Cardiac muscle cell (in vitro differentiated cells and primary cell): ENCODE results near the gene ADRM1. TPM values are rescaled to one million over a fixed set of nuclear protein-coding genes. Genes with fewer than 3 reads are reported as not detected.
A peak's percentile ranks its signal among the peaks of the same experiment; 100 is the strongest.

Source experiments
- DNase-seq, 2 donors: peaks; one replicate each; pipeline versions ENCODE4 v3.0.0 to v3.0.0-alpha.2; 2010 to 2017; ENCODE audit warnings: low read depth in 1 of 2, low spot score in 1 of 2
- H3K27ac ChIP-seq: fragments of 200-600 bp; sonication (generic); 2 replicates; pipeline ENCODE4 v1.5.1; 2016
- H3K27me3 ChIP-seq: fragments of 200-600 bp; sonication (generic); 2 replicates; pipeline ENCODE4 v1.6.0; 2016; ENCODE audit warnings: control low read depth
- H3K36me3 ChIP-seq: fragments of 200-600 bp; sonication (generic); 2 replicates; pipeline ENCODE4 v1.5.1; 2016; ENCODE audit warnings: control low read depth
- H3K4me1 ChIP-seq: fragments of 200-600 bp; sonication (generic); 2 replicates; pipeline ENCODE4 v1.8.1; 2017; ENCODE audit warnings: low read depth, mild to moderate bottlenecking, mixed run types
- H3K4me3 ChIP-seq: fragments of 200-600 bp; sonication (generic); 2 replicates; pipeline ENCODE4 v1.5.1; 2016; ENCODE audit warnings: mild to moderate bottlenecking
- H3K9me3 ChIP-seq: fragments of 200-600 bp; sonication (generic); 2 replicates; pipeline ENCODE4 v1.5.1; 2017; ENCODE audit warnings: low read depth, mild to moderate bottlenecking, control low read depth
- CTCF ChIP-seq: IDR thresholded peaks from 2 replicates; pipeline ENCODE4 v1.5.1; 2012; ENCODE audit warnings: low read depth, mild to moderate bottlenecking, low read length
- polyA plus RNA-seq: library from polyadenylated mRNA; unstranded; fragments of >200 nt; fragmentation: Nextera tagmentation; extraction: Ambion mirVana; gene quantifications from 2 replicates; pipeline ENCODE4 v1.2.1, GENCODE V29; 2016
- total RNA-seq: library from RNA; depleted of rRNA; stranded (reverse); fragments of >200 nt; gene quantifications from 2 replicates; pipeline ENCODE4 v1.2.3, GENCODE V29; 2016

ADRM1 gene
- total RNA-seq: 128 and 201 TPM in 2 replicates
- 105 and 160 TPM in 2 replicates for polyA plus RNA-seq

GRCh38 chr20:62302341-62303061, at the start of gene ADRM1:
ADRM1 (plus strand) TSS chr20:62302997; CDS start chr20:62303569, 572 bp downstream.
- DNase-seq: peak; percentile 97 to 98
- Histone ChIP-seq H3K27ac (peak within 1 kb of the TSS; percentile 91), H3K9me3 (no peaks in the 10 kb centered on the region), H3K4me3 (peak within 1 kb of the TSS; percentile 75), H3K27me3 (no peaks in the 10 kb centered on the region), H3K4me1 (peaks cover 13% of the 10 kb centered on the region), H3K36me3 (peaks cover 15% of the 10 kb centered on the region)
- peak; percentile 92 for TF ChIP-seq CTCF

GRCh38 chr20:62253398-62253797, 49.4 kb upstream of the ADRM1 start:
- H3K9me3 ChIP-seq: no peaks in the 10 kb centered on the region
- H3K36me3 ChIP-seq: no peaks in the 10 kb centered on the region
- DNase-seq: no peak
- H3K27me3 ChIP-seq: no peaks in the 10 kb centered on the region
- H3K27ac ChIP-seq: no peak overlapping the region
- H3K4me3 ChIP-seq: no peak overlapping the region
- H3K4me1 ChIP-seq: no peaks in the 10 kb centered on the region
- TF ChIP-seq CTCF: no peak

- no peaks in the 10 kb centered on the region for H3K27me3 ChIP-seq
- no peaks in the 10 kb centered on the region for H3K36me3 ChIP-seq
- no peak for DNase-seq
- no peaks in the 10 kb centered on the region for H3K9me3 ChIP-seq
- no peak overlapping the region for H3K4me3 ChIP-seq
- no peak overlapping the region for H3K27ac ChIP-seq
- no peak for TF ChIP-seq CTCF
- no peaks in the 10 kb centered on the region for H3K4me1 ChIP-seq
Measured at GRCh38 chr20:62254021-62254724, 48.6 kb upstream of the ADRM1 start.

GRCh38 chr20:62255976-62256375, 46.8 kb upstream of the ADRM1 start:
- Histone ChIP-seq H3K27me3 (no peaks in the 10 kb centered on the region), H3K36me3 (no peaks in the 10 kb centered on the region), H3K9me3 (no peaks in the 10 kb centered on the region), H3K4me1 (no peaks in the 10 kb centered on the region), H3K4me3 (no peak overlapping the region), H3K27ac (no peak overlapping the region)
- no peak for DNase-seq
- TF ChIP-seq CTCF: no peak

GRCh38 chr20:62258499-62259293, 44.1 kb upstream of the ADRM1 start:
- Histone ChIP-seq H3K4me1 (no peaks in the 10 kb centered on the region), H3K27ac (no peak overlapping the region), H3K36me3 (peaks cover 5% of the 10 kb centered on the region), H3K4me3 (no peak overlapping the region), H3K9me3 (no peaks in the 10 kb centered on the region), H3K27me3 (no peaks in the 10 kb centered on the region)
- peak in 1 of 2 donors; percentile 71 for DNase-seq
- no peak for TF ChIP-seq CTCF
